Mammary epithelial cell (primary cell): ENCODE data around the gene SLC19A1.

ENCODE experiments used
- EZH2 ChIP-seq: IDR thresholded peaks from 2 replicates; pipeline ENCODE4 v1.6.1; 2012; ENCODE audit warnings: low read length, inconsistent platforms, borderline replicate concordance
- TF ChIP-seq, protein P1 (sequence below), 2 donors: IDR thresholded peaks in 1 of 2; conservative IDR thresholded peaks in 1 of 2; 2 replicates each; pipeline ENCODE4 v1.5.1; 2011 to 2012; ENCODE audit warnings: inconsistent platforms in 2 of 2, low read length in 2 of 2, mild to moderate bottlenecking in 2 of 2, control low read depth in 1 of 2, low read depth in 1 of 2; ENCODE audit not compliant: insufficient read depth in 1 of 2; ENCODE audit errors: extremely low read depth in 1 of 2

DNA sequence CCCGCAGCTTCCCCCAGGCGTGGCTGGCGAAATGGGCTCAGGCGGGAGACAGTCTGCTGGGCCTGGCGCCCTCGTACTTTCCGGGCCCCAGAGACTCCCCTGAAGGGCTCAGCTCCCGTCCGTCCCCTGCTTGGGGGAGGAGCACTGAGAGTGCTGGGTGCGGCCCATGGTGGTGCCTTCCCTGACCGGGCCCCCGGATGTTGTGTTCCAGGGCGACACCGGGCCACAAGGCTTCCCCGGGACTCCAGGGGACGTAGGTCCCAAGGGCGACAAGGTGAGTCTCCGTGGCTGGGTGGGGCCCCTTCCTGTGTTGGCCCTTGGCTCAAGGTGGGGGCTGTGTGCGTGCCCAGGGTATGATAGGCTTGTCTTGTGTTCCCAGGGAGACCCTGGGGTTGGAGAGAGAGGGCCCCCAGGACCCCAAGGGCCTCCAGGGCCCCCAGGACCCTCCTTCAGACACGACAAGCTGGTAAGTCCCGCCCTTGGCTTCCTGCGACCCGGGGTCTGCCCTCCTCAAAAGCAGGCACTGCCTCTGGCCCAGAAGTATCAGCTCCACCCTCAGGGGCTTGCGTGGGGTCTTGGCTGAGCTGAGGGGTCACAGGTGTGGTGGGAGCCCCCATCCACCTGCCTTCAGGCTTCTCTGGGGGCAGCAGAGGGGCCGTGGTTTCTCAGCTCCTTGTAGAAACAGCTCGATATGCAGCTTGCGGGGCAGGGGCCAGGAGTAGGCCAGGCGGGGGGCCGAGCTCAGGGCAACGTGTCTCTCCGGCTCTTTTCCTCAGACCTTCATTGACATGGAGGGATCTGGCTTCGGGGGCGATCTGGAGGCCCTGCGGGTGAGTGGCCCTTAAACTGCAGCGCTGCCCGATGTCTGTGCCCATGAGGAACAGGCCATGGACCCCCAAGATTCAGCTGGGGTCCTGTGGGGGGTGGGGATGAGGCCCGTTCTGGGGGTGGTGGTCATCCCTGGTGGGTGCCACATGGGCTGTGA is 62.3 kb downstream of the SLC19A1 start:
- TF ChIP-seq, protein P1, sequence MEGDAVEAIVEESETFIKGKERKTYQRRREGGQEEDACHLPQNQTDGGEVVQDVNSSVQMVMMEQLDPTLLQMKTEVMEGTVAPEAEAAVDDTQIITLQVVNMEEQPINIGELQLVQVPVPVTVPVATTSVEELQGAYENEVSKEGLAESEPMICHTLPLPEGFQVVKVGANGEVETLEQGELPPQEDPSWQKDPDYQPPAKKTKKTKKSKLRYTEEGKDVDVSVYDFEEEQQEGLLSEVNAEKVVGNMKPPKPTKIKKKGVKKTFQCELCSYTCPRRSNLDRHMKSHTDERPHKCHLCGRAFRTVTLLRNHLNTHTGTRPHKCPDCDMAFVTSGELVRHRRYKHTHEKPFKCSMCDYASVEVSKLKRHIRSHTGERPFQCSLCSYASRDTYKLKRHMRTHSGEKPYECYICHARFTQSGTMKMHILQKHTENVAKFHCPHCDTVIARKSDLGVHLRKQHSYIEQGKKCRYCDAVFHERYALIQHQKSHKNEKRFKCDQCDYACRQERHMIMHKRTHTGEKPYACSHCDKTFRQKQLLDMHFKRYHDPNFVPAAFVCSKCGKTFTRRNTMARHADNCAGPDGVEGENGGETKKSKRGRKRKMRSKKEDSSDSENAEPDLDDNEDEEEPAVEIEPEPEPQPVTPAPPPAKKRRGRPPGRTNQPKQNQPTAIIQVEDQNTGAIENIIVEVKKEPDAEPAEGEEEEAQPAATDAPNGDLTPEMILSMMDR (conservative IDR thresholded peaks at IDR 0.05 in 1 of 2, IDR thresholded peaks at IDR 0.05 in 1 of 2; ENCODE audit: extremely low read depth in 1 of 2, insufficient read depth in 1 of 2, low read depth in 1 of 2, low read length in 2 of 2): no peak
- TF ChIP-seq EZH2: no peak
